Measurements from ENCODE around the gene MANSC4.

MANSC4 gene

GRCh38 chr12:27779920-27780611, at the start of gene MANSC4, which contains the start of gene KLHL42:
Gene MANSC4, minus strand, starts transcription at chr12:27780236. Its CDS starts 8,960 bp downstream, at chr12:27771276.
Gene KLHL42, plus strand, starts transcription at chr12:27780233. Its CDS starts 98 bp downstream, at chr12:27780331.
- no CpG with 5 or more reads among the region's 92 CpGs for WGBS (ENCODE audit: insufficient coverage, insufficient read length)
- peaks cover 1% of the 10 kb centered on the region; the same call in 1 of the 2 replicates for H3K4me1 ChIP-seq (ENCODE audit: control insufficient read depth, insufficient read depth, low read length)

GRCh38 chr12:27828196-27828595, 48.2 kb upstream of the MANSC4 start:
- H3K27ac ChIP-seq (ENCODE audit: low read length) = no peak overlapping the region
- H3K36me3 ChIP-seq (ENCODE audit: control insufficient read depth, insufficient read depth, low read length) = no peaks in the 10 kb centered on the region
- no peak overlapping the region for H3K4me3 ChIP-seq (ENCODE audit: low read length)
- no peaks in the 10 kb centered on the region for H3K27me3 ChIP-seq (ENCODE audit: control insufficient read depth, insufficient read depth, low read length)
- DNase-seq (ENCODE audit: low read depth, low spot score) = no peak
- no CpG with 5 or more reads among the region's 3 CpGs for WGBS (ENCODE audit: insufficient coverage, insufficient read length)
- H3K4me1 ChIP-seq (ENCODE audit: control insufficient read depth, insufficient read depth, low read length) = no peaks in the 10 kb centered on the region
- no peaks in the 10 kb centered on the region for H3K9me3 ChIP-seq (ENCODE audit: control insufficient read depth, insufficient read depth, low read length)

More at GRCh38 chr12:27779920-27780611, at the start of gene MANSC4, which contains the start of gene KLHL42:
- H3K27me3 ChIP-seq (ENCODE audit: control insufficient read depth, insufficient read depth, low read length) = no peaks in the 10 kb centered on the region
- H3K4me3 ChIP-seq (ENCODE audit: low read length) = peak within 1 kb of the TSS; percentile 79
- H3K27ac ChIP-seq (ENCODE audit: low read length) = no peak within 1 kb of the TSS
- no peaks in the 10 kb centered on the region for H3K9me3 ChIP-seq (ENCODE audit: control insufficient read depth, insufficient read depth, low read length)
- H3K36me3 ChIP-seq (ENCODE audit: control insufficient read depth, insufficient read depth, low read length) = no peaks in the 10 kb centered on the region
- peak; percentile 25 for DNase-seq (ENCODE audit: low read depth, low spot score)

DNA sequence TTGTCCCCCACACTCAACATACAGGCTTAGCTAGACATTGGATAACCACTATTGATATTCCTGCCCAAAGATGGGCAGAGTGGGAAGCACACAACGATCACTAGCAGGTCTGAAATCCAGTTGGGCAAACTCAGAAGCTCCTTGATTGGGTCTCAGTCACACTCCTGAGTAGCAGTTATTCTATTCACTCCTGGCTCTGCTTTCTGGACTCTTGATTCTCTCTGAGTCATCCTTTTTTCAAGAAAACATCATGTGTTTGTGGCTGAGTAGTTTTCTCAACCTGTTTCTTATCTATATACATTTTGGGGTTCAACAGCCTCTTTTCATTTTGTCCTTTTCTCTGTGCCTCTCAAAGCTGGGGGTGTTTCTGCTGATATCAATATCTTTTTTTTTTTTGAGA, 46.0 kb upstream of the MANSC4 start:
- Histone ChIP-seq H3K4me3 (ENCODE audit: low read length) (no peak overlapping the region), H3K4me1 (ENCODE audit: control insufficient read depth, insufficient read depth, low read length) (no peaks in the 10 kb centered on the region), H3K27ac (ENCODE audit: low read length) (no peak overlapping the region), H3K9me3 (ENCODE audit: control insufficient read depth, insufficient read depth, low read length) (no peaks in the 10 kb centered on the region), H3K27me3 (ENCODE audit: control insufficient read depth, insufficient read depth, low read length) (no peaks in the 10 kb centered on the region), H3K36me3 (ENCODE audit: control insufficient read depth, insufficient read depth, low read length) (no peaks in the 10 kb centered on the region)
- DNase-seq (ENCODE audit: low read depth, low spot score) = no peak
- no CpG with 5 or more reads among the region's 1 CpG for WGBS (ENCODE audit: insufficient coverage, insufficient read length)

DNA sequence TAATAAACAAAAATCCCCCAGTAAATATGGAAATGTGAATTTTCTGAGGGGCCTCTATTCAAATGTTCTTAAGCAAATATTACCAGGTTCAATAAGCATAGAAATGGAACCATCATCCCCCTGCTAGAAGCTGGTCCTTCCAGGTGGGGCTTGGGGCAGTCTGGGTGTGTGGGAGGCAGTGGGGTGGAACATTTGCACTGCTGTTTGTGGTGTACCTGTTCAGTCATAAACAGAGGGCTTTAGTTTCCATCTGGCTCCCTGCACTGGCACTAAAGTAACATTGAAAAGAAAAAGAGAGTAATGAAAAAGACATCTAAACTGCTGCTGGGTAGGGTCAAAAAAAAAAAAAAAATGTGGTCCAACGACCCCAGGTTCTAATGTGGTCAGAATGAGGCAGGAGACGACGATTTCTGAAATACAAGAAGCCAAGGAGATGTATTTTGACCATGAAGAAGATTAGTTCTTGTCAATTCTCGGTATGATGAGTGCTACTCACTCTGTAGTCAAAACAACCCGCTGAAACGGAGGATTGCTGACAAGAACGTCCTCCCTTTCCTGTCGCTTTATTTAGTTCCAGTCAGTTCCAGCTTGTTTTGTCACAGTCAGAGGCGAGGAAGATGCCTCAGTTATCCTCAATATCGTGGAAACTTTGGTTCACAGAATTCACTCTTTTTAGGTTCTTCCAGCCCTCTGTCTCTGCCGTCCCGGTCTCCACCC, 44.2 kb upstream of the MANSC4 start:
- DNase-seq (ENCODE audit: low read depth, low spot score) = no peak
- H3K4me3 ChIP-seq (ENCODE audit: low read length) = no peak overlapping the region
- no peaks in the 10 kb centered on the region for H3K27me3 ChIP-seq (ENCODE audit: control insufficient read depth, insufficient read depth, low read length)

GRCh38 chr12:27823038-27823437, 43.0 kb upstream of the MANSC4 start:
- H3K27me3 ChIP-seq (ENCODE audit: control insufficient read depth, insufficient read depth, low read length) = no peaks in the 10 kb centered on the region
- WGBS (ENCODE audit: insufficient coverage, insufficient read length) = no CpG with 5 or more reads among the region's 5 CpGs
- H3K4me3 ChIP-seq (ENCODE audit: low read length) = no peak overlapping the region
- H3K4me1 ChIP-seq (ENCODE audit: control insufficient read depth, insufficient read depth, low read length) = no peaks in the 10 kb centered on the region
- DNase-seq (ENCODE audit: low read depth, low spot score) = no peak
- no peaks in the 10 kb centered on the region; the same call in 1 of the 2 replicates for H3K9me3 ChIP-seq (ENCODE audit: control insufficient read depth, insufficient read depth, low read length)
- no peak overlapping the region for H3K27ac ChIP-seq (ENCODE audit: low read length)
- no peaks in the 10 kb centered on the region for H3K36me3 ChIP-seq (ENCODE audit: control insufficient read depth, insufficient read depth, low read length)

More for the DNA sequence above, 44.2 kb upstream of the MANSC4 start:
- Histone ChIP-seq H3K9me3 (ENCODE audit: control insufficient read depth, insufficient read depth, low read length) (no peaks in the 10 kb centered on the region), H3K27ac (ENCODE audit: low read length) (no peak overlapping the region), H3K36me3 (ENCODE audit: control insufficient read depth, insufficient read depth, low read length) (no peaks in the 10 kb centered on the region), H3K4me1 (ENCODE audit: control insufficient read depth, insufficient read depth, low read length) (no peaks in the 10 kb centered on the region)
- no CpG with 5 or more reads among the region's 12 CpGs for WGBS (ENCODE audit: insufficient coverage, insufficient read length)

- WGBS (ENCODE audit: insufficient coverage, insufficient read length) = no CpG with 5 or more reads among the region's 9 CpGs
- no peak overlapping the region for H3K27ac ChIP-seq (ENCODE audit: low read length)
- no peak overlapping the region for H3K4me3 ChIP-seq (ENCODE audit: low read length)
Observed at GRCh38 chr12:27822076-27822712, 42.2 kb upstream of the MANSC4 start.

GRCh38 chr12:27821259-27821973, 41.4 kb upstream of the MANSC4 start:
- peak; percentile 72 for DNase-seq (ENCODE audit: low read depth, low spot score)
- Histone ChIP-seq H3K36me3 (ENCODE audit: control insufficient read depth, insufficient read depth, low read length) (no peaks in the 10 kb centered on the region), H3K27me3 (ENCODE audit: control insufficient read depth, insufficient read depth, low read length) (no peaks in the 10 kb centered on the region), H3K4me1 (ENCODE audit: control insufficient read depth, insufficient read depth, low read length) (no peaks in the 10 kb centered on the region), H3K27ac (ENCODE audit: low read length) (no peak overlapping the region), H3K4me3 (ENCODE audit: low read length) (no peak overlapping the region), H3K9me3 (ENCODE audit: control insufficient read depth, insufficient read depth, low read length) (no peaks in the 10 kb centered on the region; the same call in 1 of the 2 replicates)
- WGBS (ENCODE audit: insufficient coverage, insufficient read length) = no CpG with 5 or more reads among the region's 7 CpGs

More at GRCh38 chr12:27822076-27822712, 42.2 kb upstream of the MANSC4 start:
- no peaks in the 10 kb centered on the region; the same call in 1 of the 2 replicates for H3K9me3 ChIP-seq (ENCODE audit: control insufficient read depth, insufficient read depth, low read length)
- H3K27me3 ChIP-seq (ENCODE audit: control insufficient read depth, insufficient read depth, low read length) = no peaks in the 10 kb centered on the region
- DNase-seq (ENCODE audit: low read depth, low spot score) = no peak
- no peaks in the 10 kb centered on the region for H3K36me3 ChIP-seq (ENCODE audit: control insufficient read depth, insufficient read depth, low read length)
- no peaks in the 10 kb centered on the region for H3K4me1 ChIP-seq (ENCODE audit: control insufficient read depth, insufficient read depth, low read length)

GRCh38 chr12:27820564-27820963, 40.5 kb upstream of the MANSC4 start:
- Histone ChIP-seq H3K4me3 (ENCODE audit: low read length) (no peak overlapping the region), H3K27me3 (ENCODE audit: control insufficient read depth, insufficient read depth, low read length) (no peaks in the 10 kb centered on the region), H3K4me1 (ENCODE audit: control insufficient read depth, insufficient read depth, low read length) (no peaks in the 10 kb centered on the region), H3K9me3 (ENCODE audit: control insufficient read depth, insufficient read depth, low read length) (no peaks in the 10 kb centered on the region; the same call in 1 of the 2 replicates), H3K36me3 (ENCODE audit: control insufficient read depth, insufficient read depth, low read length) (no peaks in the 10 kb centered on the region), H3K27ac (ENCODE audit: low read length) (no peak overlapping the region)
- no CpG with 5 or more reads among the region's 5 CpGs for WGBS (ENCODE audit: insufficient coverage, insufficient read length)
- no peak for DNase-seq (ENCODE audit: low read depth, low spot score)

- Histone ChIP-seq H3K4me1 (ENCODE audit: control insufficient read depth, insufficient read depth, low read length) (no peaks in the 10 kb centered on the region), H3K4me3 (ENCODE audit: low read length) (no peak overlapping the region), H3K9me3 (ENCODE audit: control insufficient read depth, insufficient read depth, low read length) (no peaks in the 10 kb centered on the region; the same call in 1 of the 2 replicates), H3K36me3 (ENCODE audit: control insufficient read depth, insufficient read depth, low read length) (no peaks in the 10 kb centered on the region), H3K27ac (ENCODE audit: low read length) (no peak overlapping the region), H3K27me3 (ENCODE audit: control insufficient read depth, insufficient read depth, low read length) (no peaks in the 10 kb centered on the region)
- no CpG with 5 or more reads among the region's 7 CpGs for WGBS (ENCODE audit: insufficient coverage, insufficient read length)
- no peak for DNase-seq (ENCODE audit: low read depth, low spot score)
Observed at GRCh38 chr12:27818401-27818918, 38.4 kb upstream of the MANSC4 start.
